Stimulated activated CD8-positive, alpha-beta memory T cell treated with anti-CD3 and anti-CD28 coated beads, Interleukin-12 subunit alpha, Interleukin-12 subunit beta, amount 100 ng/mL, for 24 hours (primary cell): ENCODE results near the gene SENP7.
A peak's percentile ranks its signal among the peaks of the same experiment; 100 is the strongest.
"Not testable (repeated sequence)": the region's sequence is repeated elsewhere in the genome, so short reads cannot be mapped to it uniquely, and the experiment has no call there.

Experiments
- DNase-seq: peaks from one replicate; pipeline ENCODE4 v3.0.0-alpha.2; 2020; ENCODE audit errors: extremely low read depth

Gene SENP7, protein sequence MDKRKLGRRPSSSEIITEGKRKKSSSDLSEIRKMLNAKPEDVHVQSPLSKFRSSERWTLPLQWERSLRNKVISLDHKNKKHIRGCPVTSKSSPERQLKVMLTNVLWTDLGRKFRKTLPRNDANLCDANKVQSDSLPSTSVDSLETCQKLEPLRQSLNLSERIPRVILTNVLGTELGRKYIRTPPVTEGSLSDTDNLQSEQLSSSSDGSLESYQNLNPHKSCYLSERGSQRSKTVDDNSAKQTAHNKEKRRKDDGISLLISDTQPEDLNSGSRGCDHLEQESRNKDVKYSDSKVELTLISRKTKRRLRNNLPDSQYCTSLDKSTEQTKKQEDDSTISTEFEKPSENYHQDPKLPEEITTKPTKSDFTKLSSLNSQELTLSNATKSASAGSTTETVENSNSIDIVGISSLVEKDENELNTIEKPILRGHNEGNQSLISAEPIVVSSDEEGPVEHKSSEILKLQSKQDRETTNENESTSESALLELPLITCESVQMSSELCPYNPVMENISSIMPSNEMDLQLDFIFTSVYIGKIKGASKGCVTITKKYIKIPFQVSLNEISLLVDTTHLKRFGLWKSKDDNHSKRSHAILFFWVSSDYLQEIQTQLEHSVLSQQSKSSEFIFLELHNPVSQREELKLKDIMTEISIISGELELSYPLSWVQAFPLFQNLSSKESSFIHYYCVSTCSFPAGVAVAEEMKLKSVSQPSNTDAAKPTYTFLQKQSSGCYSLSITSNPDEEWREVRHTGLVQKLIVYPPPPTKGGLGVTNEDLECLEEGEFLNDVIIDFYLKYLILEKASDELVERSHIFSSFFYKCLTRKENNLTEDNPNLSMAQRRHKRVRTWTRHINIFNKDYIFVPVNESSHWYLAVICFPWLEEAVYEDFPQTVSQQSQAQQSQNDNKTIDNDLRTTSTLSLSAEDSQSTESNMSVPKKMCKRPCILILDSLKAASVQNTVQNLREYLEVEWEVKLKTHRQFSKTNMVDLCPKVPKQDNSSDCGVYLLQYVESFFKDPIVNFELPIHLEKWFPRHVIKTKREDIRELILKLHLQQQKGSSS

GRCh38 chr3:101512646-101513418 lies at the start of gene SENP7:
Gene SENP7 (minus strand): TSS chr3:101513212. CDS start chr3:101513130, 82 bp downstream.
- peak; percentile 60 for DNase-seq

DNA sequence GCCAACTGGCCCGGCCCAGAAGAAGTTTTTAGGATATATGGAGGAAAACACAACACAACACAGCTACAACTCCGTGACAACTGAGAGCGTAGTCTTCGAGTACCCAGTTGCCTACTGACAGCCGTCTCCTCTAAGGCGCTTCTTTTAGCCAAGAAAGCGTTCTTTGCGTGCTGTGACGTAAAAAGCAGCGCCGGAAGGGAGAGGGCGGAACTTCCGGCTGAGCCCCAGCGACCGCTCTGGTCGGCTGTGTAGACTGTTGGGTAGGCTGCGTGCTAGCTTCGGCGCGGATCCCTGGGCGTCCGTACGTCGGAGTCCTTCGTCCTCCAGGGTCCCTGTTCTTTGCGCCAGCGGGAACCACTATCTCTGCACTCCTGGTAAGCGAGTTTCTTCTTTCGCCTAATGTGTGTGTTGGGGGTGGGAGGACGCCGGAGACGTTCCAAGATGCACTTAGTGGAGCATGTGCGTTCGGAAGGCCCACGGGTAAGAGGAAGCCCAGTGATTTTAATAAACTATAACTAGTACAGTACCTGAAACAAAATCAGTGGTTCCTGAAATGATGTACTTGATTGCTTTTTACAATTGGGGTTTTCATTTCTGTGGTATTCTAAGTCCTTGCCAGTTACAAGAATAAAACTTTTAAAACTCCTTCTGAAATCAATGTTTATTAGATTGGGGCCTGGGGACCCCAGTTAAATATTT lies 48.8 kb upstream of the SENP7 start, which contains the start of gene TRMT10C:
Gene TRMT10C, plus strand, starts transcription at position 239 of the 699 bp plus-strand sequence. CDS start 2,914 bp downstream, outside the sequence.
- peak; percentile 77 for DNase-seq

DNA sequence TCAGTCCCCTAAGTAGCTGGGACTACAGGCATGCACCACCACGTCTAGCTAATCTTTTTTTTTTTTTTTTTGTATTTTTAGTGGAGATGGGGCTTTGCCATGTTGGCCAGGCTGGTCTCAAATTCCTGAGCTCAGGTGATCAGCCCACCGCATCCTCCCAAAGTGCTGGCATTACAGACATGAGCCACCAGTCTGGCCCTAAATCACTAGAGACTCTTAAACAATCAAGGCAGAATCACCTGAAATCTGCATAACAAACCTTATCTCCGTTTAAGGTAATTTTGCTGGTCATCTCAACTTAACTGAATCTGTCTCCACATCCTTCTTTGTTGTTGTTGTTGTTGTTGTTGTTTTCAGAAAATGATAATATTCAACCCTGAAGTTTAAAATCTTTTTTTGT lies 43.1 kb upstream of the SENP7 start:
- no peak for DNase-seq

DNA sequence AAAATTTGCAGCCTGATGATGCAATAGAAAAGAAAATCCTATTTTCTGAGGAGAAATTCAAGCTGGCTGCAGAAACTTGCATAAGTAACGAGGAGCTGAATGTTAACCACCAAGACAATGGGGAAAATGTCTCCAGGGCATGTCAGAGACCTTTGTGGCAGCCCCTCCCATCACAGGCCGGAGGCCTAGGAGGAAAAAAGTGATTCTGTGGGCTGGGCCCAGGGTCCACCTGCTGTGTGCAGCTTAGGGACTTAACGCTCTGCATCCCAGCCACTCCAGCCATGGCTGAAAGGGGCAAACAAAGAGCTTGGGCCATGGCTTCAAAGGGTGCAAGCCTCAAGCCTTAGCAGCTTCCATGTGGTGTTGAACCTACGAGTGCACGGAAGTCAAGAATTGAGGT lies 40.4 kb upstream of the SENP7 start:
- not testable (repeated sequence) for DNase-seq

DNA sequence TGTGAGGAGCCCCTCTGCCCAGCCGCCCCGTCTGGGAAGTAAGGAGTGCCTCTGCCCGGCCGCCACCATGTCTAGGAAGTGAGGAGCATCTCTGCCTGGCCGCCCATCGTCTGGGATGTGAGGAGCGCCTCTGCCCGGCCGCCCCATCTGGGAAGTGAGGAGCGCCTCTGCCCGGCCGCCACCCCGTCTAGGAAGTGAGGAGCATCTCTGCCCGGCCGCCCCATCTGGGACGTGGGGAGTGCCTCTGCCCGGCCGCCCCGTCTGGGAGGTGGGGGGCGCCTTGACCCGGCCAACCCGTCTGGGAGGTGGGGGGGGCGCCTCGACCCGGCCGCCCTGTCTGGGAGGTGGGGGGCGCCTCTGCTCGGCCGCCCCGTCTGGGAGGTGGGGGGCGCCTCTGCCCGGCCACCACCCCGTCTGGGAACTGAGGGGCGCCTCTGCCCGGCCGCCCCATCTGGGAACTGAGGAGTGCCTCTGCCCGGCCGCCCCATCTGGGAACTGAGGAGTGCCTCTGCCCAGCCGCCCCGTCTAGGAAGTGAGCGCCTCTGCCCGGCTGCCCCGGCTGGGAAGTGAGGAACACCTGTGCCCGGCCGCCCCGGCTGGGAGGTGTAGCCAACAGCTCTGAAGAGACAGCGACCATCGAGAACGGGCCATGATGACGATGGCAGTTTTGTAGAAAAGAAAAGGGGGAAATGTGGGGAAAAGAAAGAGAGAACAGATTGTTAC lies 38.5 kb upstream of the SENP7 start:
- not testable (repeated sequence) for DNase-seq

GRCh38 chr3:101549473-101549872 lies 36.5 kb upstream of the SENP7 start:
- no peak for DNase-seq

DNA sequence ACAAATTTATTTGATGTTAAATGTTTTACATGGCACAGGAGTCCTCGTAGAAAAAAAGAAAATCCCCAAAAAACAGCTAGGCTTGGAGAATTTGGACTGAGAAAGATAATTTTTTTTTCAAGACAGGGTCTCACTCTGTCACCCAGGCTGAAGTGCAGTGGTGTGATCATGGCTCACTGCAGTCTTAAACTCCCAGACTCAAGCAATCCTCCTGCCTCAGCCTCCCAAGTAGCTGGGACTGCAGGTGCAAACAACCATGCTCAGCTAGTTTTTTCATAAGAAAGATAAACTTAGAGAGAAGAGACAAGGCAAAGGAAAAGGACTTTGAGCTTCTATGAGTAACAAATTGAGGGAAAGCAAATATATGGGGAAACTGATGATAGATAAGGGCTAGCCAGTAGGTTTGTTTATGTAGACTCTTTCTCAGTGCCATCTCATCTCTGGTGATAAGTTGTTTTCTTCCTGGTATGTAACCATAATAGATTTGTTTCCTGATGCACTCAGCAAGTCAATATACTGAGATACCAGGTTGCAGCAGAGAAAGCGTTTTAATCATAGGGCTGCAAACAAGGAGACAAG lies 35.6 kb upstream of the SENP7 start:
- DNase-seq, result no peak

DNA sequence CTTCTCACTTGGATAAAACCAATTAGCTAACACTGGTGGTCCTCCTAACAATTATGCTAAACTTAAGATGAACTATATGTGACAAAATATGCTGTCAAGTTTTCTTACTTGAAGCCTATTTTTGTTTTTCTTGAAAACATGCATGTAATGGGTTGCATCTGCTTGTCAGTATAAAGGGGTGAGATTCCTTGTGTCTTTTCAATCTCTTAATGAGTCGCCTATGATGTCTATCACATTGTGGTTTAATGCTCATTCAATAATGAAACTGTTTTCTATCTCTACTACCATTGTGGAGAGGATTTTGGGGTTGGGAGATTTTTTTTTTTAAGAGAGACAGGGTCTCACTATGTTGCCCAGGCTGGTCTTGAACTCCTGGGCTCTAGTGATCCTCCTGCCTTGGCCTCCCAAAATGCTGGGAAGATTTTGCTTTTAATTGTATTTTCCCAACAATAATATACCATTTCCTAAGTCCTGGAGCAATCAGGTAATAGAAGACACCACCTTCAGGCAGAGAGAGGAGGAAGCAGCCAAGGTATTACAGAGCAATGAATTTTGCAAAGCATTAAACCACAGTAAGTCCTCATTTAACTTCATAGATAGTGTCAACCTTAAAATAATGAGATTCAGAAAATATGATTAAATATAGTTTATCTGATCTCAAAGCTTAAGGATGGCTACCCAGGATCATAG lies 31.3 kb upstream of the SENP7 start:
- no peak for DNase-seq

DNA sequence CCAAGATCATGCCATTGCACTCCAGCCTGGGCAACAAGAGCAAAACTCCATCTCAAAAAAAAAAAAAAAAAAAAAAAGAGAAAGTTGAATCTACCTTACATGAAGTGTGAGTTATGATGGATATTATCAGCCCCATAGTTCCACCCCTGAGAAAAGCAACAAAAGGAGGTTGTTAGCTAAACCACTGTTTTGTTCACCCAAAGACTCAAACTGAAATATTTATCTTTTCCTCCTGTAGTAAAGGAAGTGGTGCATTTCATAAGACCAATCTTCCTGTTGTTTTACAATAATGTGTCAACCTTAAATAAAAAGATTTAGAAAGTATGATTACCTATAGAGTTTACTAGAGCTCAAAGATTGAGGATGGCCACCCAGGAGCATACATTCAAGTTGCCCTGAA lies 29.9 kb upstream of the SENP7 start:
- no peak for DNase-seq

DNA sequence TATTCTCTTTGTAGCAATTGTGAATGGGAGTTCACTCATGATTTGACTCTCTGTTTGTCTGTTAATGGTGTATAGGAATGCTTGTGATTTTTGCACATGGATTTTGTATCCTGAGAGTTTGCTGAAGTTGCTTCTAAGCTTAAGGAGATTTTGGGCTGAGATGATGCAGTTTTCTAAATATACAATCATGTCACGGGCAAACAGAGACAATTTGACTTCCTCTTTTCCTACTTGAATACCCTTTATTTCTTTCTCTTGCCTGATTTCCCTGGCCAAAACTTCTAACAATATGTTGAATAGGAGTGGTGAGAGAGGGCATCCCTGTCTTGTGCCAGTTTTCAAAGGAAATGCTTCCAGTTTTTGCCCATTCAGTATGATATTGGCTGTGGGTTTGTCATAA lies 23.9 kb upstream of the SENP7 start:
- not testable (repeated sequence) for DNase-seq

GRCh38 chr3:101536266-101536665 lies 23.3 kb upstream of the SENP7 start:
- no peak for DNase-seq

DNA sequence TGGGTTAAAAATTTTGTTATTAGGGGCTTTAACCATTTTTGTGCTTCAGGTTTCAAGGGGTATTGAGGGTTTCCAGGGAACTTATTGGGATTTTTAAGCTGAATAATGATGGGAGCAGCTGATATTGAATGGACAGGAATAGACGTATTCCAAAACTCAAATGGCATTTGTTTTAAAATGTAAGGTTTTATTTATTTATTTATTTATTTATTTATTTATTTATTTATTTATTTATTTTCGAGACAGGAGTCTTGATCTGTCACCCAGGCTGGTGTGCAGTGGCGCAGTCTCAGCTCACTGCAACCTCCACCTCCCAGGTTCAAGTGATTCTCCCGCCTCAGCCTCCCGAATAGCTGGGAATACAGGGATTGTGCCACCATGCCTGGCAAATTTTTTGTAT lies 22.2 kb upstream of the SENP7 start:
- DNase-seq, result no peak

- no peak for DNase-seq
Measured at GRCh38 chr3:101533603-101533968, 20.6 kb upstream of the SENP7 start.

DNA sequence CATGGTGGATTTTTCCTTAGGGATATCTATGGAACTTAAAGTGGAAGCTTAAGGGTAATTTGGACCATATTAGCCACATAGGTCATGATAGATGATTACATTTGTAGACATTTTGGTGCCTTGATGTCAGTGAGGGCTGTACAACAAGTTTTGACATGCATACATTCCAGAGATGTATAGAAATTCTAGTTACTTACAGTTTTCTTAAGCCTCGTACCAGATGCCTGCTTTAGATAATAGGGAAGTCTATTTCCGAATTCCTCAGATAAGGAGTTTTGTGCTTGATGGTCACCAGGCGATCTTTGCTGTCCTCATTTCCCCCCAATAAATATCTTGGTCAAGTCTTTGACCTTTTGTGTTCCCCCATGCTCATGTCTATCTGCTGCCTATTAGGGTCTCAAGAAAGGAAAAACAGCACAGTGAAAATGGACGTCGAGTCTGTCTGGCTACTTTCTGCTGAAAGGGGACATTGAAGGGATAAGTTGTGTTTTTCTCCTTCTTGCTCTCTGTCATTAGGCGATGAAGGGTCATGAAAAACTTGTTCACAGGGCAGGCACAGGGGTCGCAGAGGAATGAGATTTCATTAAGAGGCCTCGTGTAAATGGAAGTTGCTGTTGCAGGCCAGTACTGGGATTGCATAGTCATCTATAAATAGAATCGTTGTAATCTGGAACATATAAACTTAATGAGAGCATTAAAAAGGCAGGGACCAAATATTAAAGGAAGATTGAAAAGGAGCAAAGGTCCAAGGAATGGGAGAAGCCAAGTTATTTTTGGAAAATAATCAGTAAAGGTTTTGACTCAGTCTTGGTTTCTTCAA lies 20.0 kb upstream of the SENP7 start:
- no peak for DNase-seq

DNA sequence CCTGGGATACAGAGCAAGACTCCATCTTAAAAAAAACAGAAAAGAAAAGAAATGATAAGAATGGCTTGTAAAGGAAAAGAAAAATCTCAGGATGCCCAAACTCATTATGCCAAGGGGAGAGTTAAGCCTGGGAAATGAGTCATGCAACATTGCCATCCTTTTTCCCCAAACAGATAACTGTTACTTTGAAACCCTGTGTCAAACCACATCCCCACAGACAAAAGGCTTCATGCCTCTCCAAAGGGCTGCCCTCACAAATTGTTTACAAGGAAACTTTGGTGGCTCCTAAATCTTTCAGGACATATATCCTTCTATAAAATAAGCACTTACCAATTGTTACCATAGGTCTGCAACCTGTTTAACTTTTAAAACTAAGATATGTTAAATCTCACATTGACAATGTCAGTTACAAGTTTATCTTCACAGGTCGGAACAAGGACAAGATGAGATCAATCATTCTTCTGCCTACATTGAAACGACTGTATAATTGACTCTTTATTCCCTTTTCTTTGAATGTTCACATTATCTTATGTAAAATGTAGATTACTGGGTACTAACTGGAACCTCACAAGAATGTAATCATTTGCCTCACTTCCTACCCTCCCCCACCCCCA lies 18.6 kb upstream of the SENP7 start:
- no peak for DNase-seq

GRCh38 chr3:101530686-101531047 lies 17.7 kb upstream of the SENP7 start:
- no peak for DNase-seq

GRCh38 chr3:101529816-101530685 lies 17.0 kb upstream of the SENP7 start:
- DNase-seq, result no peak
